ENCODE data around the gene DTNA. TPM values are rescaled to one million over a fixed set of nuclear protein-coding genes. Genes with fewer than 3 reads are reported as not detected.

DTNA gene
- total RNA-seq, 3 donors from 2014 or later (not counting 1 experiment from before 2014, with no cell fraction given): 0.33 TPM; not detected in 2

GRCh38 chr18:34744569-34744968, 34.5 kb downstream of the DTNA start:
- no peak overlapping the region for H3K4me3 ChIP-seq (ENCODE audit: low read length)
- no peak for TF ChIP-seq CTCF (IDR thresholded peaks at IDR 0.05)
- no peaks in the 10 kb centered on the region for H3K9me3 Mint-ChIP-seq
- H3K36me3 Mint-ChIP-seq: no peaks in the 10 kb centered on the region
- 86% methylated on average over 4 of the region's 4 CpGs for WGBS (ENCODE audit: insufficient coverage)
- no peak overlapping the region for H3K27ac ChIP-seq (ENCODE audit: low read length)
- no peaks in the 10 kb centered on the region for H3K4me1 ChIP-seq (ENCODE audit: control insufficient read depth, insufficient read depth, low read length)
- intact Hi-C loops (cut with micrococcal nuclease): no loop called here
- no peak overlapping the region for H3K4me3 Mint-ChIP-seq
- DNase-seq: no peak
- H3K9me3 ChIP-seq (ENCODE audit: control insufficient read depth, insufficient read depth, low read length): no peaks in the 10 kb centered on the region
- no peaks in the 10 kb centered on the region for H3K27me3 ChIP-seq (ENCODE audit: control insufficient read depth, insufficient read depth, low read length)
- H3K4me1 Mint-ChIP-seq: no peaks in the 10 kb centered on the region
- peaks cover 8 to 31% of the 10 kb centered on the region in 2 donors for H3K27me3 Mint-ChIP-seq (ENCODE audit: low read depth in 2 of 2)
- no peaks in the 10 kb centered on the region for H3K36me3 ChIP-seq (ENCODE audit: control insufficient read depth, insufficient read depth, low read length)
- ATAC-seq: no peak
- no peak overlapping the region for H3K27ac Mint-ChIP-seq

- H3K4me3 Mint-ChIP-seq: no peak overlapping the region
- ATAC-seq (no peak), DNase-seq (no peak)
- no peaks in the 10 kb centered on the region for H3K27me3 ChIP-seq (ENCODE audit: control insufficient read depth, insufficient read depth, low read length)
- no peak overlapping the region for H3K27ac Mint-ChIP-seq
- H3K36me3 ChIP-seq (ENCODE audit: control insufficient read depth, insufficient read depth, low read length): no peaks in the 10 kb centered on the region
- no CpG with 5 or more reads among the region's 1 CpG for WGBS (ENCODE audit: insufficient coverage)
- no peaks in the 10 kb centered on the region for H3K4me1 ChIP-seq (ENCODE audit: control insufficient read depth, insufficient read depth, low read length)
- no peaks in the 10 kb centered on the region for H3K9me3 ChIP-seq (ENCODE audit: control insufficient read depth, insufficient read depth, low read length)
- no peak overlapping the region for H3K4me3 ChIP-seq (ENCODE audit: low read length)
- H3K36me3 Mint-ChIP-seq: no peaks in the 10 kb centered on the region
- H3K27ac ChIP-seq (ENCODE audit: low read length): no peak overlapping the region
- intact Hi-C loops (cut with micrococcal nuclease): no loop called here
- H3K9me3 Mint-ChIP-seq: no peaks in the 10 kb centered on the region
- no peaks in the 10 kb centered on the region for H3K4me1 Mint-ChIP-seq
- peaks cover 13 to 38% of the 10 kb centered on the region in 2 donors for H3K27me3 Mint-ChIP-seq (ENCODE audit: low read depth in 2 of 2)
- TF ChIP-seq CTCF (IDR thresholded peaks at IDR 0.05): no peak
Measured at GRCh38 chr18:34746614-34747013, 36.5 kb downstream of the DTNA start.

GRCh38 chr18:34749721-34750120, 39.6 kb downstream of the DTNA start:
- H3K9me3 Mint-ChIP-seq: no peaks in the 10 kb centered on the region
- Histone ChIP-seq H3K9me3 (ENCODE audit: control insufficient read depth, insufficient read depth, low read length) (no peaks in the 10 kb centered on the region), H3K36me3 (ENCODE audit: control insufficient read depth, insufficient read depth, low read length) (no peaks in the 10 kb centered on the region), H3K27me3 (ENCODE audit: control insufficient read depth, insufficient read depth, low read length) (no peaks in the 10 kb centered on the region), H3K4me3 (ENCODE audit: low read length) (no peak overlapping the region), H3K4me1 (ENCODE audit: control insufficient read depth, insufficient read depth, low read length) (no peaks in the 10 kb centered on the region), H3K27ac (ENCODE audit: low read length) (no peak overlapping the region)
- no peak for ATAC-seq
- H3K36me3 Mint-ChIP-seq: no peaks in the 10 kb centered on the region
- intact Hi-C loops (cut with micrococcal nuclease): no loop called here
- no peak for DNase-seq
- peaks cover 26 to 47% of the 10 kb centered on the region in 2 donors for H3K27me3 Mint-ChIP-seq (ENCODE audit: low read depth in 2 of 2)
- H3K27ac Mint-ChIP-seq: no peak overlapping the region
- H3K4me1 Mint-ChIP-seq: no peaks in the 10 kb centered on the region
- H3K4me3 Mint-ChIP-seq: no peak overlapping the region
- TF ChIP-seq CTCF (IDR thresholded peaks at IDR 0.05): no peak

GRCh38 chr18:34752056-34752455, 42.0 kb downstream of the DTNA start:
- H3K36me3 ChIP-seq (ENCODE audit: control insufficient read depth, insufficient read depth, low read length): no peaks in the 10 kb centered on the region
- Mint-ChIP-seq H3K27me3 (ENCODE audit: low read depth in 2 of 2) (peaks cover 22 to 47% of the 10 kb centered on the region in 2 donors), H3K4me3 (no peak overlapping the region), H3K4me1 (no peaks in the 10 kb centered on the region), H3K36me3 (no peaks in the 10 kb centered on the region), H3K9me3 (no peaks in the 10 kb centered on the region), H3K27ac (no peak overlapping the region)
- ATAC-seq (no peak), DNase-seq (no peak)
- no peaks in the 10 kb centered on the region for H3K9me3 ChIP-seq (ENCODE audit: control insufficient read depth, insufficient read depth, low read length)
- TF ChIP-seq CTCF (IDR thresholded peaks at IDR 0.05): no peak
- WGBS (ENCODE audit: insufficient coverage): 90% methylated on average over 1 of the region's 1 CpG
- no peaks in the 10 kb centered on the region for H3K4me1 ChIP-seq (ENCODE audit: control insufficient read depth, insufficient read depth, low read length)
- H3K27ac ChIP-seq (ENCODE audit: low read length): no peak overlapping the region
- H3K27me3 ChIP-seq (ENCODE audit: control insufficient read depth, insufficient read depth, low read length): peaks cover 2% of the 10 kb centered on the region
- H3K4me3 ChIP-seq (ENCODE audit: low read length): no peak overlapping the region
- intact Hi-C loops (cut with micrococcal nuclease): no loop called here

Measured in natural killer cell (primary cell).